Stimulated activated CD8-positive, alpha-beta memory T cell treated with anti-CD3 and anti-CD28 coated beads, Interleukin-4, amount 100 ng/mL, for 48 hours (primary cell): ENCODE measurements around the gene C1QBP.
A peak's percentile ranks its signal among the peaks of the same experiment; 100 is the strongest.
"Not testable (repeated sequence)": the region's sequence is repeated elsewhere in the genome, so short reads cannot be mapped to it uniquely, and the experiment has no call there.

Experiments used
- DNase-seq: peaks from one replicate; pipeline ENCODE4 v3.0.0-alpha.2; 2020

Gene C1QBP

DNA sequence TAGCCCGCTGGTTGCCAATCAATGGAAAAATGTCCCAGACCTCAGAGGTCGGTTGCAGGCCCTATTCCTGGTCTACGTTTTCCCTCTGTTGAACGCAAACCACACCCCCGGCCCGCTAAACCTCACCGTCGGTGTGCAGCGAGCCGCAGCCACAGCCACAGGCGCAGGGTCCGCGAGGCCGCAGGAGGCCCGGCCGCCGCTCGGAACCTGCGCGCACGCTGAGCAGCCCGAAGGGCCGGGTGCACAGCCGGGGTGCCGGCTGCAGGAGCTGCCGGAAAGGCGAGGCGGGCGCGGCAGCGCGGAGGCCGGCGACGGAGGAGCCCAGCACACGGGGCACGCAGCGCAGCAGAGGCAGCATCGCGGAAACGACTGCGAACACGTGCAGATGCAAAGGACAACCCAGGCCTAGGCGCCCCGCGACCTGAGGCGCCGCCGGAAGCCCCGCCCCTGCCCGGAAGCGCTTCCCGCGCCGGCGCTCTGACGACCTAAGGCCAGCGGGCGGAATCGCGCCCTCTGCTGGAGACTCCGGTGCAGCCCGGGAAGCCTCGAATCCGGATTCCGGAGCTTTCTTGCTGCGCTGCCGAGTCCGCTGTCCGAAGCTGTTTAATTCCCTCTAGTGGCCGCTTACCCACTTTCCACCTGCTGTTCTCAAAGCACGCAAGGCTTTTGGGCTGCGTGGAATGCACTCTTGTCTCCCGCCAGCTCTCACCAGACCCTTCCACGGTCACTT, at the start of gene C1QBP:
Gene C1QBP (minus strand): TSS at position 440 of the 730 bp plus-strand sequence. CDS start 82 bp downstream, at position 358.
- peak; percentile 95 for DNase-seq

GRCh38 chr17:5488752-5489151, 49.8 kb upstream of the C1QBP start:
- DNase-seq: no peak

GRCh38 chr17:5486206-5487124, 47.5 kb upstream of the C1QBP start, which contains the start of gene MIS12:
Gene MIS12 (plus strand): TSS chr17:5486566. CDS start chr17:5488863, 2,297 bp downstream.
- peak; percentile 97 for DNase-seq

DNA sequence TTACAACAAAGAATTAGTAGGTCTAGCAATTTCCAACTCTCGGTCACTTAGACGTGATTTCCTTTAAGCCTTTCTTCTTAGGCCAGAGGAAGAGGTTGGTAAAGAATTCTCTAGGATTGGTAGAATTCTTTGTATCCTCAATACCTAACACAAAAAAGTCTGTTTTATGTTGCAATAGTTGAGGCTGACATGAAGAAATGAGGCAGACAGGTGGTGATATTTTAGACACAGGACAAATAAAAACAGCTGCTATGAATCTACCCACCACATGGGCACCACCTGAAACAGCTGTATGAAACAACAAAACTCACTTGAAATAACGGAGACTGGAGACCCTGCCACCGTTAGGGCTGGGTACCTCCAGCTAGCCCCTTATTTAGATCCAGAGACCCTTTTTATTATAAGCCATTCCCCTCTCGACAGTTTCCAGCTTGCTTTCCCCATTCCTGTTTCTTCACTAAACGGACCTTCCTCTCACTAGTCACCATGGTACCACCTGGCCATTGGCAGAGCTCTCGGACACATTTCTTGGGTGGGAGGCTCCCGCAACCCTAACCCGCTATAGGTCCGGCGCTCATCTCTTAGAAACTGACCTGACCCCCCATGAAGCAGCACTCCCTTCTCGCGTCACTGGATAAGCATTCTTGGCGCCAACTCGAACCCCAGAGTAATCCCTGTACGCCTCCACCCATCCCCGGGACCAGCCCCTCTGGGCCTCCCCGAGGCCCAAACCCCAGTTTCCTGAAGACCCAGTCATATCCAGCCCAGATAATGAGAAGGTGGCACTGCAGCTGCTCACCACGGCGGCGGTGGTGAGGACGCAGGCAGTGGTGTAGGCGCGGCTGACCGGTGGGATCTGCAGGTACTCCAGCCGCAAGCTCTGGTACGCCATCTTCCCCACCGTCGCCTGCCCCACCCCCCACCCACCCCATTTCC, 46.6 kb upstream of the C1QBP start, which contains the start of gene DERL2:
Gene DERL2 (minus strand): TSS at position 909 of the 936 bp plus-strand sequence. CDS start 17 bp downstream, at position 892.
- DNase-seq: no peak

DNA sequence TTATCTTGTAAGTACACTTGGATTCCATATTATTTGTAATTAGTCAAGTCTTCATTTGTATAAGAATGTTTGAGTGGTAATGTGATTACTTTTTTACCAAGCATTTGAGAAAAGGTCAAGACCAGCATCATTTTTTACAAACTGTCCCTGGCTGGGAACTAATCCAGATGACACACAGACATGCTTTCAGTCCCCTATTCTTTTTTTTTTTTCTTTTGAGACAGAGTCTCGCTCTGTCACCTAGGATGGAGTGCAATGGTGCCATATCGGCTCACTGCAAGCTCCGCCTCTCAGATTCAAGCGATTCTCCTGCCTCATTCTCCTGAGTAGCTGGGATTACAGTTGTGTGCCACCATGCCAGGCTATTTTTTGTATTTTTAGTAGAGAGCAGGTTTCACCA, 42.5 kb upstream of the C1QBP start:
- no peak for DNase-seq

DNA sequence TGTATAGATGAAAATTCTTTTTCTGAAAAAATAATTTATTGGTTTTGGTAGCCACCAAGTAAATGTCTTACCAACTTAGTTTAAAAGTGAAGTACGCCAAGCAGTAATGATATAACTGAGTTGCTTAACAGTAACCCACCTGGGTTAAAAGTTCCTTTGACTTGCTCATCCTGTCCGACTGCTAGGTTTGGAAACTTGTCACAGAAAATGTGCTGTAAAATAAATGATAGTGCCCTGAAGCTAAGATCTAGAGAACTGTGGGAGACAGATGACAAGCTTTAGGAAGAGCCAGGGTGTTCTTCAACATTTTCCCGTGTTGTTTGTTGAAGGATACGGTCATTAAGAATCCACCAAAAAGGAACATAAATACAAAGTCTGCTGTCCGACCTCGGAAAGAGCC, 42.0 kb upstream of the C1QBP start:
- no peak for DNase-seq

DNA sequence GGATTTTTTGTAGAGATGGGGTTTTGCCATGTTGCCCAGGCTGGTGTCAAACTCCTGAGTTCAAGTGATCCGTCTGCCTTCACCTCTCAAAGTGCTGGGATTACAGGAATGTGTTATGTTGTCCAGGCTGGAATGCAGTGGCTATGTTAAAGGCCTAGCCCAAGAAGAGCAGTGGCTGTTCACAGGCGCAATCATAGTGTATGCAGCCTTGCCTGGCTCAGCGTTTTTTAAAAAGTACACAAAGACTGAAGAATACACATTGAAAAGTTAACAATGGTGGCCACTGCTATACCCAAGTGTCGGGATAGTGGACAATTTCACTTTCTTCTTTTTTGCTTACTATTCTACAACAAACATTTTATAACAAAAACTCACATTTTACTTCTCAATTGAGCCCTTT, 40.0 kb upstream of the C1QBP start:
- no peak for DNase-seq

- no peak for DNase-seq
These were observed 35.0 kb upstream of the C1QBP start for GRCh38 chr17:5473906-5474305.

DNA sequence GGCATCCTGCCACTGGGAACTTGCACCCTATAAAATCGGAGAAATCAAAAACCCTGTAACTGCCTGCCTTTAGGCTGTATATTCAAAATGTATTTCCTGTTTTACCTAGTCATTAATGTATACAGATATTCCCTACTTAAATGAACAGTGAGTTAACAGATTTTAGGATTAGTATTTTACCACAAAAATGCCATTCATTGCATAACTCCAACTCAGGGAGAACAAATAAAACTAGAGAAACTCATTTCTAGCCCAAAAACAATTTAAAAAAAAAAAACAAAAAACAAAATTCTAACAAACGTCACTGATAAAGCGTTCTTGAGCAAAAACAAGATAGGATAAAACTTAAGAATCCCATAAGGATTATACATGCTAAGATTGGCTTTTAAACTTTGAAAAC, 33.6 kb upstream of the C1QBP start:
- DNase-seq: no peak

DNA sequence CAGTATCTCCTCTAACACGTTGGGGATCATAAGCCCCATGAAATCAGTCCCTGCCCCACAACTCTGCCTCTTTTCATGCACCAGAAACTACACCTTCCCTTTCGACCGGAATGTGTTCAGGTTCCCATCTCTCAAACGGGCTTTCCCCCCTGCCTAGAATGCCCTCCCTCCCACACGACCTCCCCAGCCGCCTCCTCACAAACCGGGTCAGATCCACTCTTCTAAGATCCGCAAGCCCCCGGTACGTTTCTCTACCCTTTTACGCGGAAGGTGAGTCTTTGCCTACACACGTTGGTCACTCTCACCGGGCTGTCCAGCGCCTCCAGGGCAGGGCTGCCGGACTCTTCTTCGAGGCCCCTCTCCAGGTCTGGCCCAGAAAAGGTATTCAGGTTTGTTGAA, 29.1 kb upstream of the C1QBP start:
- peak; percentile 37 for DNase-seq

DNA sequence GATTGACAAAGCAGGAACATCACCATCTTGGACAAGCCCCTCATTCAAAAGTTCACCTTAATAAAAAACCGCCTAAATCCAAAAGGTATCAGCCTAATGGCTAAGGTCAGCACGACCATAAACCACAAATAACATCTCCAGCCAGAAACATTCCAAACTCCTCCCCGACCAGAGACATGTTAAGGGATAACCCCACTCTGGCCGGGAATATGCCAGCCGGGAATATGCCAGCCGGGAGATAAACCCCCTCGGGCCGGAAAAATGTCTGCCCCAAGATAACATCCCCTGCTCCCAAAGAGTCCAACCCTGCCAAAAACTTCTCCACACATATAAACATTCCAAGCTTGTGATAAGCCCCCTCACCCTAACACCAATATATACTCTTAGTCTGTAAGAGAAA, 28.5 kb upstream of the C1QBP start:
- no peak for DNase-seq

- DNase-seq: no peak
These were observed 27.3 kb upstream of the C1QBP start for GRCh38 chr17:5466295-5466694.

DNA sequence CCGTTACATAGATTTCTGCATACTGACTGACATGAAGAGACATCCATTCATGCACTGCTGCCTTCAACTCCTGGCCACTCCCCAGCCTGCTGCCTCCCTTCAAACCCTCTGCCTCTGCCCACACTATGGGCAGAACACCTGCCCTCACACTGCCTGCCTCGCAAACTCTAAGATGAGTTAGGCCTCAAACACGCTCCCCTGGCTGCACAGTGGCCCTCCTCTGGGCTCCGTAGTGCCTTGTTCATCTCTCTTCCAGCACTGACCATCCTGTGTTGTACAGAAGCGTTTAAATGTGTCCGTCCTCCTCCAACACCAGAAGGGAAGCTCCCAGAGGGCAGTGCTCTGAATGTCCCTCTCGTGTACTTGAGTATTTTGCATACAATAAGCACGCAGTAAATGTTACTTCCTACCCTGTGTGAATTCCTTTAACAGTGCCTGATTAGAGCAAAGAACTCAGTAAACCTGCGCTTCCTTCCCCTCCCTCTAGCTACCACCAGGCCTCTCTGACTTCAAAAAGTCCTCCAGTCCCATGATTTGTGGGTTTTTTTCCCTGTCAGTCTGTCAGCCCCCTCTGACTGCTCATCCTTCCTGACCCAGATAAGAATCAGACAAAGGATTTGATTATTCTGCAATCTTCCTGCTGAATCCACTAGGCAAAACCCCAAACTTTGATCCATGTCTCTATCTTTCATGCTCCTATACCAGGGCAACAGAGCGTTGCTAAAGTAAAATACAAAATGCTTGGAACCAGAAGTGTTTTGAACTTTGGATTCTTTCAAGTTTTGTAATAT, 26.0 kb upstream of the C1QBP start:
- DNase-seq: no peak

GRCh38 chr17:5446786-5447185, 7.8 kb upstream of the C1QBP start:
- DNase-seq: no peak

GRCh38 chr17:5444209-5444608, 5.3 kb upstream of the C1QBP start:
- no peak for DNase-seq

GRCh38 chr17:5443728-5444127, 4.8 kb upstream of the C1QBP start:
- no peak for DNase-seq

DNA sequence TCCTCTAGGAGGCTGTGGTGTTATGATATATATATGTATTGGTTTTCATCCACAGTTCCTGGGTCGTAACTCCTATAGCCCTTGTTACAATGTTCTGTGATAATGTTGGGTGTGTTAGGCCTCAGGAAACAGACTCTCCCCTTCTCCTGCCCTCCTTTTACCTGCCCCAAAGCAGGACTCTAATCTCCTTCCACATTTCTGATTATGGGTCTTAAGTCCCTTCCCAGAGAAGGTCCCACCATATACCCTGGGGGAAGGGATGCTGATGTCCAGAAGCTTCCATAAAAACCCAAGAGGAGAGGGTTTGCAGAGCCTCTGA, 450 bp upstream of the C1QBP start:
- no peak for DNase-seq

DNA sequence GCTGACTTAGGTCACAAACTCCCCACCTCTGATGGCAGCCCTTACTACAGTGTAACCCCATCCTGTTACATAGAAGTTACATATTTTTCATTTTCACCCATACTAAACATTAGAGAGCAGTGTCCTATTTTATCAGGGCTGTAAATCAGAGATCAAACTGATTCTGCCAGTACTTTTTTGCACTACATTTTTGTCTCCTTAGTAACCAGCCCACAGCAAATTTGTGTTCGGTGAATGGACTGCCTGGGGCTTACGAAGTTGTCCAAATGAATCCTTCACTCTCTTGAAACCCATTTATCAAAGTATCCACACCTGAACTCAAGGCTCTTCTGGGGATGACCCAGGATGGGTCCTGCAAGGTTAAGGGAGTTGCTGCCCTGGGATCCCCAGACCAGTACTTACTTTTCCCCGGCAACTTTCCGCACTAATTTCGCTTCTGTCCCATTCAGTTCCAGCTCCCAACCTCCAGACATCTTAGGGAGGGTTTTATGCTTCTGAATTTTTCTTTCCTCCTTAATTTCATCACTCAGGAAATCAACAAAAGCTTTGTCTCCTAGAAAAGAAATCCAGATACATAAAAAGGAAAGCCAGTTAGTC, 1.1 kb downstream of the C1QBP start:
- no peak for DNase-seq

DNA sequence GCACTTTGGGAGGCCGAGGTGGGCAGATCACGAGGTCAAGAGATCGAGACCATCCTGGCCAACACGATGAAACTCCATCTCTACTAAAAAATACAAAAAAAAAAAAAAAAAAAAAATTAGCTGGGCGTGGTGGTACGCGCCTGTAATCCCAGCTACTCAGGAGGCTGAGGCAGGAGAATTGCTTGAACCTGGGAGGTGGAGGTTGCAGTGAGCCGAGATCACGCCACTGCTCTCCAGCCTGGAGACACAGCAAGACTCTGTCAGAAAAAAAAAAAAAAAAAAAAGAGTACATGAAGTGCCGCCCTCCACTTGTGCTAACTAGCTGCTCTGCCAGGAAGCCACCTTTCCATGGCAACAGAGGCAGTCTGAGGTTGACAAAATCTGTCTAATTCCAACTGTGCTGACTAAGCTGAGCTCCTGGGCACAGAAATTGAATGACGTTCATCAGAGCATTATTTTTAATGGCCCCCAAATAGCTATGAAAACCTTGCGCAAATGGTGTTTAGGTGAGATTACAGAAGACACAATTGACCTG, 3.1 kb downstream of the C1QBP start:
- DNase-seq: not testable (repeated sequence)

DNA sequence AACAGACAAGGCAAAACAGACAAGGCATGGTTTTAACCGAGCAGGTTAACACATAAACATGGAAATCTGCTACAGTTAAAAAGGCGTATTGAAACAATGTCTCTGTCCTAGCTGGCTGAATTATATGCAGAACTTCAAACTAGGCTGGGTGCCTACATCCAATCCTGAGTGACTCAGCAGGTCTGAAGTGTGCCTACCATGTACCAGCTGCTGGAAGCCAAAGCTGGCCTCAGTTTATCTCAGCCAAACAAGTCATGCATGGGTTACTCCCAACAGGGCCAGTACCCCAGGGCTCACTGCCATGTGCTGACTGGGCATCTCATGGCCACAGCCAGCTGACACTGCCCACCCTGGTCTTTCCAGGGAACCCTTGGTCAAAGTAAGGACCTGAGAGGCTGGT, 4.0 kb downstream of the C1QBP start:
- no peak for DNase-seq

GRCh38 chr17:5431949-5432556, 6.9 kb downstream of the C1QBP start:
- no peak for DNase-seq
